Esophagus squamous epithelium (tissue), 5 donors: ENCODE data around the gene MON2. TPM values are rescaled to one million over a fixed set of nuclear protein-coding genes. Genes with fewer than 3 reads are reported as not detected.

Experiments used
- DNase-seq: peaks from one replicate; lab custom pipeline; 2025; lab: John Stamatoyannopoulos, UW
- H3K27ac ChIP-seq, 4 donors: fragments of 200-600 bp; sonication (generic); one replicate each; pipeline ENCODE4 v1.5.1; 2016 to 2019; ENCODE audit warnings: mild to moderate bottlenecking in 1 of 4
- H3K27me3 ChIP-seq, 4 donors: fragments of 200-600 bp; sonication (generic); 1 replicate in 3 of 4; 2 replicates in 1 of 4; pipeline versions ENCODE4 v1.5.1 to v1.6.0; 2017 to 2021; ENCODE audit warnings: antibody characterized with exemption in 1 of 4
- H3K36me3 ChIP-seq, 3 donors: fragments of 200-600 bp; sonication (generic); one replicate each; pipeline ENCODE4 v1.5.1; 2016 to 2019
- H3K4me1 ChIP-seq, 3 donors: fragments of 200-600 bp; sonication (generic); one replicate each; pipeline ENCODE4 v1.5.1; 2017 to 2019
- H3K4me3 ChIP-seq, 4 donors: fragments of 200-600 bp; sonication (generic); 1 replicate in 3 of 4; 2 replicates in 1 of 4; pipeline ENCODE4 v1.5.1; 2016 to 2019; ENCODE audit warnings: mild to moderate bottlenecking in 2 of 4, moderate library complexity in 1 of 4
- H3K9me3 ChIP-seq, 3 donors: fragments of 200-600 bp; sonication (generic); one replicate each; pipeline ENCODE4 v1.5.1; 2016 to 2019
- CTCF ChIP-seq, 6 experiments: fragments of 450-650 bp in 4 of 6; fragments of 200-600 bp in 2 of 6; sonication (generic) in 2 of 6; IDR thresholded peaks; one replicate each; pipeline ENCODE4 v1.5.1; 2016 to 2019; ENCODE audit warnings: antibody characterized with exemption in 6 of 6, mild to moderate bottlenecking in 4 of 6, moderate library complexity in 4 of 6
- POLR2A ChIP-seq, 4 donors: fragments of 450-650 bp; IDR thresholded peaks; one replicate each; pipeline ENCODE4 v1.6.1; 2017; ENCODE audit warnings: antibody characterized with exemption in 4 of 4, mild to moderate bottlenecking in 4 of 4, moderate library complexity in 3 of 4
- WGBS, 2 donors: methylation state at CpG; one replicate each; pipeline ENCODE4 v1.1.5; 2018; 5-methylcytosine and 5-hydroxymethylcytosine counted together
- intact Hi-C: fragments of 100-400 bp; cut with DNase I; formaldehyde crosslinking; loops from one replicate; pipeline ENCODE4 v1.15.0; 2022
- total RNA-seq, 4 donors: library from RNA; depleted of rRNA; stranded (reverse); fragments of >200 nt; gene quantifications; one replicate each; pipeline ENCODE4 v1.1.0, GENCODE V29; 2016
- donor health status: DM: yes; HTN: yes; CAD: no.

The MON2 gene
- total RNA-seq, 4 donors from 2014 or later, result 29.6 to 61.4 (median 41.9) TPM

DNA sequence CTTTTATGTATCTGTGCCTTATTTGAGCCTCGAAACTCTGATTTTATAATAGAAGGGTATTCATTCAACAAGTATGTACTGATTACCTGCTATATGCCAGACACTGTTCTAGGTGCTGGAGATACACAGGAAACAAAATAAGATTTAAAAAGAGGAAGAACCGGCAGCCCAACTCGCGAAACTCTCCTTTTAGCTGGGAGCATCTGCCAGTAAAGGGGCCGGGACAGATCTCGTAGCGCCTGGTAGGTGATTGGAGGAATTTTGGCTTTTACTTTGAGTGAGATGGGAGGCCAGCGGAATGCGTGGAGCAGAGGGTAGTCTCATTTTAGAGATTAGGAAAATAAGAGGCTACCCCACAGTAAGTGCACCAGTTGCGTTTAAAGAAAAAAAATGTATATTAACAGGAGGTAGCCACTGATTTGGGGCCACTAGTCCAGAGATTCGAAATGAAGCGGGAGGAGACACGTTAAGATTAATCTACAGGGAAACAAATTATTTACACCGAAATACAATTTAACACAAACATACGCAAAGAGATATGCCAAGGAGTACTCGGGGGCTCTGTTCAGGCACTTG lies 520 bp upstream of the MON2 start:
- peaks cover 14 to 39% (median 19%) of the 10 kb centered on the region in 3 donors for H3K4me1 ChIP-seq
- H3K27ac ChIP-seq, result peak overlapping the region; percentile 89 to 98 (median 96)
- DNase-seq, result no peak
- peak overlapping the region; percentile 83 to 94 (median 88) for H3K4me3 ChIP-seq
- no peaks in the 10 kb centered on the region for H3K27me3 ChIP-seq
- TF ChIP-seq CTCF (IDR thresholded peaks at IDR 0.05) (no peak), POLR2A (IDR thresholded peaks at IDR 0.05) (no peak)
- peaks cover 0 to 17% (median 0%) of the 10 kb centered on the region in 3 donors for H3K9me3 ChIP-seq
- intact Hi-C loops, result no loop called here
- H3K36me3 ChIP-seq, result peaks cover 0 to 5% (median 0%) of the 10 kb centered on the region in 3 donors
- 1 to 2% methylated on average over 16 of the region's 16 CpGs for WGBS, 2 donors

DNA sequence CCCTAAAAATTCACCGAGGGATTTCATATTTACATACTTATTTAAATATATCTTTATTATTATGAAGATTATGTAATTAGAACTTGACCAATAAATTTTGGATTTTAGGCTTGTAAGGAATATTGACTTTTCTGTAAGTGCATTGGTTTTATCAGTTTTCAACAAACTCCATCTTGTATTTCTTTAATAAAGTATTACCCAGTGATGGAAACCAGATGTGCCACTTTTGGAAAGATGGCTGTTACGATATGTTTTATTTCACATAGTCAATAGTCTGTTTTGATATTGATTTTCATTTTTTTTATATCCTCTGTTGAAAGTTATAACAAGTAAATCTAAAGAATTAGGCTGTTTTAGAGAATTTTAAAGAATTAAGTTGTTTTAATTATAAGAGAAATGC lies 1.8 kb downstream of the MON2 start:
- no peak for TF ChIP-seq CTCF (IDR thresholded peaks at IDR 0.05)
- TF ChIP-seq POLR2A (IDR thresholded peaks at IDR 0.05), result no peak
- Histone ChIP-seq H3K4me1 (peaks cover 14 to 39% (median 19%) of the 10 kb centered on the region in 3 donors), H3K27ac (peak overlapping the region in 1 of 4 donors; percentile 98), H3K36me3 (peaks cover 0 to 14% (median 0%) of the 10 kb centered on the region in 3 donors), H3K27me3 (no peaks in the 10 kb centered on the region), H3K9me3 (peaks cover 0 to 8% (median 0%) of the 10 kb centered on the region in 3 donors), H3K4me3 (peak overlapping the region in 3 of 4 donors; percentile 83 to 94 (median 92))
- intact Hi-C loops, result no loop called here
- WGBS, 2 donors, result 67 to 75% methylated on average over 2 of the region's 2 CpGs
- no peak for DNase-seq

DNA sequence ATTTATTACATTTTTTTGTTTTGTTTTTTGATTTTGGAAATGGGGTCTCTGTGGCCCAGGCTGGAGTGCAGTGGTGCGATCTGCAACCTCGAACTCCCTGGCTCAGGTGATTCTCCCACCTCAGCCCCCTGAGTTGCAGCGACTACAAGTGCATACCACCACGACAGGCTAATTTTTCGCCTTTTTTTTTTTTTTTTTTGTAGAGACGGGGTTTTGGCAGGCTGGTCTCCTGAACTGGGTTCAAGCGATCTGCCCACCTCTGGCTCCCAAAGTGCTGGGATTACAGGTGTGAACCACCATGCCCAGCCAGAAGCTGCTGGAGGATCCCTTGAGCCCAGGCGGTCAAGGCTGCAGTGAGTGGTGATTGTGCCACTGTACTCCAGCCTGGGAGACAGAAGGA lies 2.3 kb downstream of the MON2 start:
- DNase-seq, result no peak
- no peak overlapping the region for H3K27ac ChIP-seq
- peak overlapping the region in 1 of 4 donors; percentile 83 for H3K4me3 ChIP-seq
- peaks cover 0 to 3% (median 0%) of the 10 kb centered on the region in 3 donors for H3K9me3 ChIP-seq
- intact Hi-C loops, result no loop called here
- WGBS, 2 donors, result 84 to 87% methylated on average over 7 to 8 of the region's 8 CpGs
- H3K4me1 ChIP-seq, result peaks cover 14 to 39% (median 19%) of the 10 kb centered on the region in 3 donors
- peaks cover 0 to 20% (median 0%) of the 10 kb centered on the region in 3 donors for H3K36me3 ChIP-seq
- no peak for TF ChIP-seq CTCF (IDR thresholded peaks at IDR 0.05)
- no peak for TF ChIP-seq POLR2A (IDR thresholded peaks at IDR 0.05)
- no peaks in the 10 kb centered on the region for H3K27me3 ChIP-seq

GRCh38 chr12:62469704-62470103 lies 3.1 kb downstream of the MON2 start:
- TF ChIP-seq POLR2A (IDR thresholded peaks at IDR 0.05), result no peak
- TF ChIP-seq CTCF (IDR thresholded peaks at IDR 0.05), result no peak
- Histone ChIP-seq H3K27ac (no peak overlapping the region), H3K9me3 (no peaks in the 10 kb centered on the region), H3K4me1 (peaks cover 14 to 39% (median 19%) of the 10 kb centered on the region in 3 donors), H3K27me3 (no peaks in the 10 kb centered on the region), H3K36me3 (peaks cover 0 to 23% (median 0%) of the 10 kb centered on the region in 3 donors), H3K4me3 (no peak overlapping the region)
- intact Hi-C loops, result no loop called here
- 78 to 89% methylated on average over 2 of the region's 2 CpGs for WGBS, 2 donors
- no peak for DNase-seq

- no peaks in the 10 kb centered on the region for H3K9me3 ChIP-seq
- no peaks in the 10 kb centered on the region for H3K27me3 ChIP-seq
- intact Hi-C loops, result no loop called here
- peaks cover 14 to 30% (median 19%) of the 10 kb centered on the region in 3 donors for H3K4me1 ChIP-seq
- no peak for DNase-seq
- peaks cover 0 to 28% (median 0%) of the 10 kb centered on the region in 3 donors for H3K36me3 ChIP-seq
- no peak for TF ChIP-seq POLR2A (IDR thresholded peaks at IDR 0.05)
- TF ChIP-seq CTCF (IDR thresholded peaks at IDR 0.05), result no peak
- H3K27ac ChIP-seq, result no peak overlapping the region
- 77 to 84% methylated on average over 4 of the region's 4 CpGs for WGBS, 2 donors
- H3K4me3 ChIP-seq, result no peak overlapping the region
Measured at GRCh38 chr12:62471734-62472133, 5.1 kb downstream of the MON2 start.
